HepG2 (cell line): ENCODE measurements around the gene NFKB1. TPM values are rescaled to one million over a fixed set of nuclear protein-coding genes. Genes with fewer than 3 reads are reported as not detected.

ENCODE experiments used
- ATAC-seq: fragments of 200-7000 bp; cut with Tn5 transposase; 3 replicates; pipeline ENCODE4 v1.9.1; 2020; ENCODE audit warnings: mild to moderate bottlenecking, moderate library complexity
- BruUV-seq: library from RNA; stranded (reverse); fragments of 400-500 nt; replicated peaks from 2 replicates; lab custom pipeline; 2021; lab: Mats Ljungman, UMichigan
- CTCF ChIA-PET: fragments of 300-600 bp; formaldehyde crosslinking; extraction: SDS; loops from one replicate; lab custom pipeline; 2021; ENCODE audit warnings: low total read pairs, inconsistent platforms, low intra/inter-chr PET ratio; lab: Yijun Ruan, JAX
- POLR2A ChIA-PET: fragments of 350-600 bp; sonication (Branson Sonifier 250); formaldehyde crosslinking; loops from one replicate; lab custom pipeline; 2020; ENCODE audit warnings: antibody characterized with exemption, inconsistent platforms; lab: Yijun Ruan, JAX
- DNase-seq: peaks from one replicate; pipeline ENCODE4 v3.0.0-alpha.2; 2015; ENCODE audit warnings: low spot score
- FAIRE-seq: peaks from 3 replicates; lab custom pipeline; 2011; peaks lifted over from hg19 to GRCh38; lab: Jason Lieb, UNC
- H2AFZ ChIP-seq: one replicate; pipeline ENCODE4 v1.6.1; 2011; ENCODE audit warnings: low read length, inconsistent platforms
- H3K27ac ChIP-seq: fragments of 300-600 bp; 3 replicates; pipeline ENCODE4 v1.8.0; 2011; ENCODE audit warnings: mixed run types, mild to moderate bottlenecking, mixed read lengths, low read length, inconsistent platforms; ENCODE audit not compliant: insufficient read depth; ENCODE audit errors: extremely low read length
- H3K27me3 ChIP-seq, 2 experiments: fragments of 200-600 bp in 1 of 2; 2 replicates in 1 of 2; 3 replicates in 1 of 2; pipeline versions ENCODE4 v1.6.0 to v1.8.0; 2011; ENCODE audit warnings: low read length in 2 of 2, mild to moderate bottlenecking in 2 of 2, moderate library complexity in 2 of 2, inconsistent platforms in 1 of 2; ENCODE audit not compliant: insufficient read depth in 2 of 2, control insufficient read depth in 1 of 2
- H3K36me3 ChIP-seq, 2 experiments: fragments of 200-600 bp in 1 of 2; replicated peaks in 1 of 2; 2 replicates in 1 of 2; 3 replicates in 1 of 2; pipeline versions ENCODE4 v1.5.1 to v1.8.0; 2011; ENCODE audit warnings: low read length in 2 of 2, inconsistent platforms in 1 of 2; ENCODE audit not compliant: insufficient read depth in 2 of 2, control insufficient read depth in 1 of 2
- H3K4me1 ChIP-seq: 2 replicates; pipeline ENCODE4 v1.5.1; 2012; ENCODE audit warnings: low read length, inconsistent platforms; ENCODE audit not compliant: insufficient read depth
- H3K4me2 ChIP-seq: 2 replicates; pipeline ENCODE4 v1.6.0; 2011; ENCODE audit warnings: low read depth, low read length, inconsistent platforms
- H3K4me3 ChIP-seq, 3 experiments: fragments of 200-600 bp in 1 of 3; sonication (generic), shearing (Covaris generic) in 1 of 3; replicated peaks in 1 of 3; 2 replicates each; pipeline ENCODE4 v1.5.1; 2011 to 2016; ENCODE audit warnings: low read length in 3 of 3, inconsistent platforms in 2 of 3, low read depth in 2 of 3, mild to moderate bottlenecking in 2 of 3, control low read depth in 1 of 3, mixed read lengths in 1 of 3; ENCODE audit not compliant: insufficient read depth in 1 of 3
- H3K79me2 ChIP-seq: one replicate; pipeline ENCODE4 v1.6.1; 2011; ENCODE audit warnings: low read length, inconsistent platforms; ENCODE audit not compliant: insufficient read depth
- H3K9ac ChIP-seq: 2 replicates; pipeline ENCODE4 v1.6.0; 2011; ENCODE audit warnings: mild to moderate bottlenecking, low read depth, low read length, inconsistent platforms; ENCODE audit not compliant: insufficient read depth
- H3K9me3 ChIP-seq: 2 replicates; pipeline ENCODE4 v1.5.1; 2012; ENCODE audit warnings: mild to moderate bottlenecking, low read length
- H4K20me1 ChIP-seq: 2 replicates; pipeline ENCODE4 v1.6.0; 2011; ENCODE audit warnings: inconsistent platforms, mild to moderate bottlenecking, low read length, moderate library complexity; ENCODE audit not compliant: insufficient read depth
- FUBP1 ChIP-seq: sonication (generic); formaldehyde crosslinking; IDR thresholded peaks from 2 replicates; pipeline ENCODE4 v1.5.1; 2020; ENCODE audit warnings: missing genetic modification reagents, mild to moderate bottlenecking, borderline replicate concordance
- LRRFIP1 ChIP-seq: sonication (generic); formaldehyde crosslinking; conservative IDR thresholded peaks from 2 replicates; pipeline ENCODE4 v1.4.0; 2020; ENCODE audit warnings: missing genetic modification reagents
- PHF20 ChIP-seq: sonication (generic); formaldehyde crosslinking; IDR thresholded peaks from 2 replicates; pipeline ENCODE4 v1.5.0; 2020; ENCODE audit warnings: mild to moderate bottlenecking, missing genetic modification reagents
- PRDM4 ChIP-seq: sonication (generic); formaldehyde crosslinking; IDR thresholded peaks from 2 replicates; pipeline ENCODE4 v1.9.0; 2021; ENCODE audit warnings: missing genetic modification reagents, borderline replicate concordance
- ZNF558 ChIP-seq: sonication (generic); formaldehyde crosslinking; IDR thresholded peaks from 2 replicates; pipeline ENCODE4 v1.9.0; 2022; ENCODE audit warnings: mild to moderate bottlenecking, missing genetic modification reagents, borderline replicate concordance
- ZNF7 ChIP-seq: IDR thresholded peaks from 2 replicates; pipeline ENCODE4 v1.6.1; 2016; ENCODE audit warnings: missing biosample characterization, missing genetic modification reagents
- ZNF782 ChIP-seq: sonication (generic); formaldehyde crosslinking; IDR thresholded peaks from 2 replicates; pipeline ENCODE4 v1.4.0; 2020; ENCODE audit warnings: missing genetic modification reagents, mild to moderate bottlenecking, borderline replicate concordance
- WGBS: methylation state at CpG from one replicate; pipeline ENCODE4 v1.1.6; 2017; ENCODE audit warnings: low lambda C conversion rate; 5-methylcytosine and 5-hydroxymethylcytosine counted together
- in situ Hi-C: cut with HindIII; loops from 2 replicates; pipeline ENCODE4 v1.10.0; 2017; ENCODE audit warnings: low pct_unique_long_range_greater_than_20kb; ENCODE audit not compliant: extremely low pct_ligation_motif_present
- intact Hi-C: fragments of 100-400 bp; cut with micrococcal nuclease; formaldehyde crosslinking; loops from one replicate; pipeline ENCODE4 v1.10.0; 2022; ENCODE audit not compliant: unreplicated experiment
- polyA plus RNA-seq, 8 experiments: library from polyadenylated mRNA; depleted of rRNA in 3 of 8; stranded (reverse) in 7 of 8; unstranded in 1 of 8; fragments of >200 nt; fragmentation: Illumina TruSeq in 4 of 8; extraction: Trizol in 4 of 8; gene quantifications; 2 replicates each; pipeline versions ENCODE4 v1.2.1 to v1.2.3, GENCODE V29; 2011 to 2016; ENCODE audit warnings: low read depth in 4 of 8, missing spikeins in 1 of 8, mixed read lengths in 1 of 8; ENCODE audit not compliant: insufficient read depth in 1 of 8
- total RNA-seq, 5 experiments: library from RNA; depleted of rRNA; stranded (reverse); fragments of >200 nt; fragmentation: Illumina TruSeq; extraction: Trizol; gene quantifications; 2 replicates each; pipeline ENCODE4 v1.2.3, GENCODE V29; 2016; ENCODE audit warnings: low read depth in 1 of 5
- TF ChIP-seq, protein P1 (sequence below): sonication (generic); formaldehyde crosslinking; IDR thresholded peaks from 2 replicates; pipeline ENCODE4 v1.4.0; 2020; ENCODE audit warnings: missing genetic modification reagents

Gene NFKB1
- total and polyA plus RNA-seq, 2 of the 13 experiments (the other 11 are each of a cell fraction or from before 2014, with no cell fraction given), result 15.4 to 31.6 TPM

GRCh38 chr4:102522031-102522440 lies 20.9 kb downstream of the NFKB1 start (continued):
- no peak for TF ChIP-seq LRRFIP1 (CRISPR knock-in tag)

- H3K79me2 ChIP-seq, result peaks cover 37% of the 10 kb centered on the region
- H3K9ac ChIP-seq, result no peak overlapping the region
- CTCF ChIA-PET, result no interaction called here
- POLR2A ChIA-PET, result no interaction called here
- H4K20me1 ChIP-seq, result no peaks in the 10 kb centered on the region
- H3K4me3 ChIP-seq, result no peak overlapping the region
- FAIRE-seq (no peak), ATAC-seq (no peak), DNase-seq (no peak)
- in situ Hi-C loops, result no loop called here
- H3K4me2 ChIP-seq, result no peak overlapping the region
- no peak overlapping the region for H2AFZ ChIP-seq
- 98% methylated on average over 7 of the region's 7 CpGs for WGBS
- no peak overlapping the region for H3K27ac ChIP-seq
- no peaks in the 10 kb centered on the region for H3K9me3 ChIP-seq
- peaks cover 0 to 4% of the 10 kb centered on the region in 2 experiments; a peak in 3 of 5 replicates for H3K36me3 ChIP-seq
- no TSS peak for BruUV-seq
- no peaks in the 10 kb centered on the region for H3K4me1 ChIP-seq
- no peaks in the 10 kb centered on the region for H3K27me3 ChIP-seq
- intact Hi-C loops, result no loop called here
- TF ChIP-seq, protein P1, sequence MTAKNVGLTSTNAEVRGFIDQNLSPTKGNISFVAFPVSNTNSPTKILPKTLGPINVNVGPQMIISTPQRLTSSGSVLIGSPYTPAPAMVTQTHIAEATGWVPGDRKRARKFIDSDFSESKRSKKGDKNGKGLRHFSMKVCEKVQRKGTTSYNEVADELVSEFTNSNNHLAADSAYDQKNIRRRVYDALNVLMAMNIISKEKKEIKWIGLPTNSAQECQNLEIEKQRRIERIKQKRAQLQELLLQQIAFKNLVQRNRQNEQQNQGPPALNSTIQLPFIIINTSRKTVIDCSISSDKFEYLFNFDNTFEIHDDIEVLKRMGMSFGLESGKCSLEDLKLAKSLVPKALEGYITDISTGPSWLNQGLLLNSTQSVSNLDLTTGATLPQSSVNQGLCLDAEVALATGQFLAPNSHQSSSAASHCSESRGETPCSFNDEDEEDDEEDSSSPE (CRISPR knock-in tag), result no peak
- TF ChIP-seq ZNF7 (CRISPR knock-in tag) (no peak), ZNF782 (CRISPR knock-in tag) (no peak), PHF20 (CRISPR knock-in tag) (no peak), ZNF558 (CRISPR knock-in tag) (no peak), PRDM4 (CRISPR knock-in tag) (no peak), FUBP1 (no peak)
These were observed 23.5 kb downstream of the NFKB1 start for GRCh38 chr4:102524691-102525090.
